H1 (cell line): ENCODE results near the gene NSUN7. TPM values are rescaled to one million over a fixed set of nuclear protein-coding genes. Genes with fewer than 3 reads are reported as not detected.

Experiments
- CTCF ChIA-PET: fragments of 300-600 bp; sonication (Branson Sonifier 250); formaldehyde crosslinking; loops from one replicate; lab custom pipeline; 2021; ENCODE audit not compliant: partially characterized antibody; lab: Charles Lee
- POLR2A ChIA-PET: fragments of 300-600 bp; sonication (Branson Sonifier 250); formaldehyde crosslinking; loops from one replicate; lab custom pipeline; 2021; ENCODE audit warnings: inconsistent platforms; ENCODE audit not compliant: partially characterized antibody; lab: Charles Lee
- DNase-seq, 2 experiments: peaks; one replicate each; pipeline versions ENCODE4 v3.0.0 to v3.0.0-alpha.2; 2010 to 2022; ENCODE audit warnings: low spot score in 2 of 2, low read depth in 1 of 2, mixed read lengths in 1 of 2
- FAIRE-seq: peaks from 2 replicates; lab custom pipeline; 2011; peaks lifted over from hg19 to GRCh38; lab: Jason Lieb, UNC
- H2AFZ ChIP-seq: 2 replicates; pipeline ENCODE4 v1.8.1; 2012; ENCODE audit warnings: low read length, inconsistent platforms
- H2AK5ac ChIP-seq: 2 replicates; pipeline ENCODE4 v1.6.1; 2013; ENCODE audit warnings: low read depth, low read length
- H2BK120ac ChIP-seq: replicated peaks from 2 replicates; pipeline ENCODE3; 2013; ENCODE audit warnings: low read depth, low read length, inconsistent platforms
- H2BK12ac ChIP-seq: 2 replicates; pipeline ENCODE4 v1.6.1; 2013; ENCODE audit warnings: low read depth, low read length
- H2BK15ac ChIP-seq: 2 replicates; pipeline ENCODE4 v1.6.1; 2013; ENCODE audit warnings: low read length
- H2BK20ac ChIP-seq: 2 replicates; pipeline ENCODE4 v1.6.1; 2013; ENCODE audit warnings: low read length
- H2BK5ac ChIP-seq: 2 replicates; pipeline ENCODE4 v1.6.1; 2013; ENCODE audit warnings: low read depth, low read length
- H3K14ac ChIP-seq: 2 replicates; pipeline ENCODE4 v1.6.1; 2013; ENCODE audit warnings: inconsistent platforms; ENCODE audit not compliant: insufficient read length
- H3K18ac ChIP-seq: 2 replicates; pipeline ENCODE4 v1.6.1; 2013; ENCODE audit warnings: low read length; ENCODE audit errors: extremely low read depth
- H3K23ac ChIP-seq: 2 replicates; pipeline ENCODE4 v1.6.1; 2013; ENCODE audit warnings: inconsistent platforms; ENCODE audit not compliant: insufficient read length
- H3K23me2 ChIP-seq: 2 replicates; pipeline ENCODE4 v1.6.1; 2013; ENCODE audit warnings: low read depth, low read length
- H3K27ac ChIP-seq: 2 replicates; pipeline ENCODE4 v1.6.1; 2011; ENCODE audit warnings: low read depth, low read length, inconsistent platforms
- H3K27me3 ChIP-seq, 4 experiments: replicated peaks in 1 of 4; 1 replicate in 1 of 4; 2 replicates in 3 of 4; pipeline versions ENCODE4 v1.6.1 to v1.8.1; 2011 to 2013; ENCODE audit warnings: low read length in 3 of 4, mild to moderate bottlenecking in 3 of 4, inconsistent platforms in 2 of 4, mixed read lengths in 2 of 4, moderate library complexity in 1 of 4; ENCODE audit not compliant: control insufficient read depth in 3 of 4, insufficient read depth in 3 of 4; ENCODE audit errors: extremely low read depth in 1 of 4
- H3K36me3 ChIP-seq, 4 experiments: 2 replicates each; pipeline versions ENCODE4 v1.6.1 to v1.8.1; 2011 to 2013; ENCODE audit warnings: mild to moderate bottlenecking in 4 of 4, low read length in 3 of 4, moderate library complexity in 2 of 4, control low read depth in 1 of 4, inconsistent platforms in 1 of 4; ENCODE audit not compliant: insufficient read depth in 4 of 4, control insufficient read depth in 2 of 4
- H3K4ac ChIP-seq: replicated peaks from 2 replicates; pipeline ENCODE3; 2013; ENCODE audit warnings: low read length, low read depth, mixed read lengths, inconsistent platforms; ENCODE audit not compliant: insufficient read length
- H3K4me1 ChIP-seq, 4 experiments: replicated peaks in 1 of 4; 1 replicate in 1 of 4; 2 replicates in 3 of 4; pipeline versions ENCODE4 v1.6.1 to v1.8.1; 2011 to 2013; ENCODE audit warnings: low read length in 3 of 4, inconsistent platforms in 2 of 4, mixed read lengths in 1 of 4; ENCODE audit not compliant: insufficient read depth in 4 of 4, control insufficient read depth in 3 of 4
- H3K4me2 ChIP-seq, 2 experiments: 2 replicates each; pipeline versions ENCODE4 v1.6.1 to v1.8.1; 2011 to 2013; ENCODE audit warnings: low read depth in 2 of 2, low read length in 2 of 2, control low read depth in 1 of 2, inconsistent platforms in 1 of 2, mild to moderate bottlenecking in 1 of 2; ENCODE audit not compliant: insufficient read depth in 1 of 2
- H3K4me3 ChIP-seq, 4 experiments: fragments of 200-600, 300-600 bp in 1 of 4; sonication (generic), shearing (Covaris generic), sonication (Bioruptor Twin) in 1 of 4; 2 replicates each; pipeline versions ENCODE4 v1.5.1 to v1.8.1; 2011 to 2016; ENCODE audit warnings: low read length in 4 of 4, low read depth in 3 of 4, control low read depth in 2 of 4, inconsistent platforms in 2 of 4, mild to moderate bottlenecking in 2 of 4, mixed read lengths in 1 of 4, moderate library complexity in 1 of 4; ENCODE audit not compliant: insufficient read depth in 2 of 4; ENCODE audit errors: extremely low read depth in 1 of 4
- H3K56ac ChIP-seq: replicated peaks from 2 replicates; pipeline ENCODE3; 2013; ENCODE audit warnings: low read depth, mild to moderate bottlenecking, mixed read lengths, low read length, inconsistent platforms; ENCODE audit not compliant: insufficient read length
- H3K79me1 ChIP-seq: 2 replicates; pipeline ENCODE4 v1.6.1; 2013; ENCODE audit warnings: low read depth, low read length, control low read depth
- H3K79me2 ChIP-seq, 2 experiments: 2 replicates each; pipeline versions ENCODE4 v1.6.1 to v1.8.1; 2012 to 2013; ENCODE audit warnings: low read length in 2 of 2, mild to moderate bottlenecking in 2 of 2, inconsistent platforms in 1 of 2; ENCODE audit not compliant: insufficient read depth in 2 of 2, control insufficient read depth in 1 of 2
- H3K9ac ChIP-seq, 4 experiments: replicated peaks in 1 of 4; 1 replicate in 1 of 4; 2 replicates in 3 of 4; pipeline versions ENCODE4 v1.6.1 to v1.8.1; 2011 to 2013; ENCODE audit warnings: low read depth in 3 of 4, low read length in 3 of 4, control low read depth in 2 of 4, mild to moderate bottlenecking in 2 of 4, moderate library complexity in 2 of 4, inconsistent platforms in 1 of 4; ENCODE audit errors: extremely low read depth in 1 of 4
- H3K9me3 ChIP-seq, 2 experiments: 2 replicates each; pipeline versions ENCODE4 v1.6.1 to v1.8.1; 2012 to 2013; ENCODE audit warnings: mild to moderate bottlenecking in 2 of 2, moderate library complexity in 2 of 2, control low read depth in 1 of 2, inconsistent platforms in 1 of 2, low read depth in 1 of 2, low read length in 1 of 2, mixed read lengths in 1 of 2; ENCODE audit not compliant: insufficient read depth in 2 of 2
- H4K20me1 ChIP-seq, 2 experiments: replicated peaks in 1 of 2; 2 replicates each; pipeline versions ENCODE3 to v1.8.1; 2011 to 2013; ENCODE audit warnings: inconsistent platforms in 2 of 2, low read length in 2 of 2, mild to moderate bottlenecking in 1 of 2; ENCODE audit not compliant: insufficient read depth in 2 of 2, control insufficient read depth in 1 of 2
- H4K5ac ChIP-seq: 2 replicates; pipeline ENCODE4 v1.6.1; 2013; ENCODE audit warnings: low read length, low read depth, mixed read lengths, inconsistent platforms; ENCODE audit not compliant: insufficient read length
- H4K8ac ChIP-seq: 2 replicates; pipeline ENCODE4 v1.8.0; 2013; ENCODE audit warnings: mild to moderate bottlenecking, moderate library complexity, low read length, inconsistent platforms; ENCODE audit not compliant: insufficient read depth; ENCODE audit errors: extremely low read depth
- H4K91ac ChIP-seq: replicated peaks from 2 replicates; pipeline ENCODE3; 2013; ENCODE audit warnings: low read length, mixed read lengths, inconsistent platforms; ENCODE audit not compliant: insufficient read length
- CHD2 ChIP-seq: IDR thresholded peaks from 2 replicates; pipeline ENCODE4 v1.6.1; 2012; ENCODE audit warnings: low read length, improper control_type of control experiment
- NANOG ChIP-seq: IDR thresholded peaks from 2 replicates; pipeline ENCODE4 v1.6.1; 2011; ENCODE audit warnings: low read length, low read depth, mild to moderate bottlenecking, inconsistent platforms; ENCODE audit not compliant: insufficient read depth, poor library complexity, severe bottlenecking
- POLR2A ChIP-seq, 2 experiments: IDR thresholded peaks; 1 replicate in 1 of 2; 2 replicates in 1 of 2; pipeline ENCODE4 v1.6.1; 2011; ENCODE audit warnings: low read depth in 2 of 2, low read length in 2 of 2, mild to moderate bottlenecking in 2 of 2; ENCODE audit errors: control extremely low read depth in 1 of 2
- TAF1 ChIP-seq: IDR thresholded peaks from 2 replicates; pipeline ENCODE4 v1.6.1; 2011; ENCODE audit warnings: mild to moderate bottlenecking, low read depth, low read length
- YY1 ChIP-seq: IDR thresholded peaks from 2 replicates; pipeline ENCODE4 v1.6.1; 2011; ENCODE audit warnings: low read depth, mild to moderate bottlenecking, low read length
- WGBS, 2 experiments: shearing (Covaris generic) in 1 of 2; methylation state at CpG; one replicate each; pipeline versions ENCODE4 v1.1.6 to v1.1.7; 2013 to 2015; ENCODE audit warnings: low lambda C conversion rate in 2 of 2, mixed read lengths in 2 of 2, inconsistent platforms in 1 of 2, low coverage in 1 of 2, missing lambda C conversion rate in 1 of 2; ENCODE audit not compliant: insufficient replicate concordance in 2 of 2, insufficient coverage in 1 of 2, insufficient read length in 1 of 2; ENCODE audit errors: extremely low coverage in 1 of 2, missing lambda C conversion rate in 1 of 2; 5-methylcytosine and 5-hydroxymethylcytosine counted together
- long read RNA-seq, 2 experiments: library from RNA in 1 of 2; library from capped mRNA in 1 of 2; stranded (forward); transcript quantifications; one replicate each; pipeline ENCODE4 v2.0.0, GENCODE V29; 2021; ENCODE audit warnings: inconsistent platforms in 1 of 2
- polyA minus RNA-seq, 3 experiments: library from RNA; depleted of rRNA, polyadenylated mRNA; stranded (reverse); fragments of >200 nt; gene quantifications; 1 replicate in 2 of 3; 2 replicates in 1 of 3; pipeline ENCODE4 v1.2.3, GENCODE V29; 2011
- polyA plus RNA-seq, 7 experiments: library from polyadenylated mRNA; depleted of rRNA in 3 of 7; stranded (reverse) in 5 of 7; unstranded in 2 of 7; fragments of >200 nt in 5 of 7; fragments of 200-250 nt in 2 of 7; gene quantifications; 1 replicate in 5 of 7; 2 replicates in 1 of 7; 4 replicates in 1 of 7; pipeline versions ENCODE4 v1.2.1 to v1.2.3, GENCODE V29; 2011 to 2013; ENCODE audit warnings: missing spikeins in 2 of 7, mixed read lengths in 2 of 7
- total RNA-seq: library from RNA; stranded (reverse); fragmentation: NEBNext Ultra II Directional; extraction: Animal tissue kit (Norgen Biotek cat#: 25700); gene quantifications from 2 replicates; pipeline ENCODE4 v1.2.1, GENCODE V29; 2021

NSUN7 gene, protein sequence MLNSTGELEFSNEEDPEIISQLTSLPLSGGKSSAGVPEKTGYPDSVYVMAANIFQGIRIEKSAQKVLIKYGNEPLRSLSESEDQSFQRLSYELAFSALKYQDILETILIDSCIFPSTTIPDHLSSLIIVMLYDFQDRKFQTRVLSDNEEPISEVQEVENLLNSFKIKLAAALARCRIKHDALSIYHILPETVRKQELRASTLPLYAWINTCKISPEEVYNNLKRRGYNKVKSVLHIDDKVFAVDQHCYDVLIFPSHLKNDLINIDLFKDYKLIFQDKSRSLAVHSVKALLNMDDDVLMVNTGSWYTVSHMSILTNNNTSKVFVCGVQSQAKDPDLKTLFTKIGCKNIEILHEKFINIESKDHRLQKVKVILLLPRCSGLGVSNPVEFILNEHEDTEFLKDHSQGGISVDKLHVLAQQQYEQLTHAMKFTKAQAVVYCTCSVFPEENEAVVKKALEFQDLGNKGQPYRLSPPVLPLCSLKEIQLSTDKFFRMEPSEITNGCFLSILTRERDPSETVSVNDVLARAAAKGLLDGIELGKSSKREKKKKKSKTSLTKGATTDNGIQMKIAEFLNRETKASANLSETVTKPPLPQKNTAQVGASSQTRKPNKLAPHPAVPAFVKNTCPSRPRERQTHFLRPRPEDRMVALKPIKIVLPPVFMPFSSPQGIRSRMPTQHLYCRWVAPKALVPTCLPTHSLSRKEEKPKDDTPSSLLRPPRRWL
- total RNA-seq: 24.4 and 26.3 TPM in 2 replicates
- 8.8 and 9.6 TPM in 2 replicates for polyA plus RNA-seq (2011; rRNA removed)
- 14.1 TPM for polyA plus RNA-seq (2011; cell fraction: cytosol; rRNA removed)
- polyA plus RNA-seq (2011; cell fraction: nucleus; rRNA removed): 13.6 TPM
- 11.0 to 17.0 TPM (median 13.0 TPM) in 4 replicates for polyA plus RNA-seq (2012, experiment 1 of 2)
- polyA plus RNA-seq (2012, experiment 2 of 2): 6.5 TPM
- 14.6 TPM for polyA plus RNA-seq (2013, experiment 1 of 2)
- 13.1 TPM for polyA plus RNA-seq (2013, experiment 2 of 2)
- 14.6 and 15.0 TPM in 2 replicates for polyA minus RNA-seq (2011; rRNA and poly(A)+ RNA removed)
- polyA minus RNA-seq (2011; cell fraction: cytosol; rRNA and poly(A)+ RNA removed): 18.8 TPM
- 28.4 TPM for polyA minus RNA-seq (2011; cell fraction: nucleus; rRNA and poly(A)+ RNA removed)
- long read RNA-seq, experiment 1, transcript NSUN7-206 (6 exons, 1,759 nt): major isoform, 10 of 32 reads
- long read RNA-seq, experiment 1, partial matches to known transcripts: 9 of 32 reads
- long read RNA-seq, experiment 1, other reads (novel, unspliced or antisense): 10 of 32 reads
- long read RNA-seq, experiment 2, transcript NSUN7-206 (6 exons, 1,759 nt): major isoform, 9 of 20 reads
- long read RNA-seq, experiment 2, partial matches to known transcripts: 3 of 20 reads
- long read RNA-seq, experiment 2, other reads (novel, unspliced or antisense): 7 of 20 reads

DNA sequence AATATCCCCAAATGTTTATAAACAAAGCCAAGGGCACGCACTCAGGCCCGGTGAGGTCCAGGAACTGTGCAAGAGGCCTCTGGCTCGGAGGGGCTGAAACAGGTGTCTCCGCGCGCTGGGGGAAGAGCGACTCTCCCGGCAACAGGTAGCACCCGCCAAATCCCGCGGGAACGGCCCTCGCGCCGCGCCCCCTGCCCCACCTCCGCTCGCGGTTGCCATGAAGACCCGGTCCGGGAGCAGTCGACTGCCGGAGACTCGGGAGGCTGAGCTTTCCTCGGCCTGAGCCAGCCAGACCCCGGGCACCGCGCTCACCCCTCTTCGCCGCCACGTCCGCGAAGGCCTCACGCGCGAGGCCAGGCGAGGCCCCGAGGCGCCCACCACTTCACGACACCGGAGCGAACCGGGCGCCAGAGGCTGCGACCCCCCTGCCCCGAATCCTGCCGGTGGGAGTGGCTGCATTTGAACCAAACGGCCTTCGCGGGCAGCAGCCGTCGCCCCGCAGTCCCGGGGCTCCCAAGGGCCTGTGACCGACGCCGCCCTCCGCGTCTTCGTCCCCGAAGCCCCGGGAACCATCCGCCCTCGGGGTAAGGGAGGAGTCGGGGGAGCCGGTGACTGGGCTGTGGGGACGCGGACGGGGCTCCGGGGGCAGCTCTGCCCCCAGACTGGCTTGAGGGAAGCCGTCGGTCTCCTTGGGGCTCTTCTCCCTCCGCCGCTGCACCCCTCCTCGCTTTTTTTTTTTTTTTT lies at the start of gene NSUN7:
Gene NSUN7 (plus strand): TSS at position 239 of the 744 bp plus-strand sequence. CDS start 739 bp downstream, outside the sequence.
- Histone ChIP-seq H3K9ac (peak within 1 kb of the TSS; percentile 87 to 93 (median 88)), H4K5ac (peak within 1 kb of the TSS; percentile 85), H4K91ac (peak within 1 kb of the TSS; percentile 74), H3K27ac (peak within 1 kb of the TSS; percentile 78), H3K27me3 (no peaks in the 10 kb centered on the region), H2BK12ac (peak within 1 kb of the TSS; percentile 95), H3K23me2 (peaks cover 10% of the 10 kb centered on the region), H2BK15ac (no peak within 1 kb of the TSS), H3K18ac (peak within 1 kb of the TSS; percentile 73), H3K56ac (peak within 1 kb of the TSS; percentile 94), H2BK5ac (peak within 1 kb of the TSS; percentile 96), H3K79me1 (no peaks in the 10 kb centered on the region; the same call in 1 of the 2 replicates), H3K4me2 (peak within 1 kb of the TSS; percentile 88 to 90), H4K20me1 (no peaks in the 10 kb centered on the region), H3K4ac (peak within 1 kb of the TSS; percentile 75), H3K14ac (no peak within 1 kb of the TSS), H3K4me1 (peaks cover 0 to 4% (median 0%) of the 10 kb centered on the region in 4 experiments; a peak in 2 of 7 replicates), H2AFZ (peak within 1 kb of the TSS; percentile 30), H3K79me2 (peaks cover 0 to 12% of the 10 kb centered on the region in 2 experiments; a peak in 2 of 4 replicates), H2AK5ac (no peak within 1 kb of the TSS; the same call in 1 of the 2 replicates), H2BK20ac (no peak within 1 kb of the TSS), H4K8ac (peak within 1 kb of the TSS; percentile 96; the same call in 1 of the 2 replicates), H3K9me3 (peaks cover 0 to 3% of the 10 kb centered on the region in 2 experiments; a peak in 2 of 4 replicates), H3K36me3 (peaks cover 0 to 23% (median 6%) of the 10 kb centered on the region in 4 experiments; a peak in 2 of 8 replicates), H3K4me3 (peak within 1 kb of the TSS; percentile 70 to 95 (median 90)), H3K23ac (no peak within 1 kb of the TSS), H2BK120ac (peak within 1 kb of the TSS; percentile 13)
- peak; percentile 73 to 93 for DNase-seq
- FAIRE-seq: no peak
- POLR2A ChIA-PET: interaction anchor here (0.9 to 2.1 kb wide), 14 partner anchors 10 to 693 kb away, joined by 3 to 10 read pairs (median 4); partner anchors contain the start of genes N4BP2 and RBM47
- CTCF ChIA-PET: interaction anchor here (1.4 kb wide), 1 partner anchor 14 kb away, joined by 6 read pairs; no protein-coding TSS in a partner anchor
- 2% methylated on average over 54 of the region's 75 CpGs; no CpG with 5 or more reads in 1 of the 2 experiments for WGBS, 2 experiments
- TF ChIP-seq CHD2 (peak; percentile 98), NANOG (peak; percentile 27), YY1 (0 out of 2 replicates have a peak, but pooled peaks have one; percentile 23), TAF1 (peak; percentile 87), POLR2A (IDR thresholded peaks at IDR 0.05; ENCODE audit: control extremely low read depth in 1 of 2, low read depth in 2 of 2, low read length in 2 of 2) (peak; percentile 83)
